ENCODE measurements around the gene TP53TG3C.
"Not testable (repeated sequence)": the region's sequence is repeated elsewhere in the genome, so short reads cannot be mapped to it uniquely, and the experiment has no call there.

The TP53TG3C gene

DNA sequence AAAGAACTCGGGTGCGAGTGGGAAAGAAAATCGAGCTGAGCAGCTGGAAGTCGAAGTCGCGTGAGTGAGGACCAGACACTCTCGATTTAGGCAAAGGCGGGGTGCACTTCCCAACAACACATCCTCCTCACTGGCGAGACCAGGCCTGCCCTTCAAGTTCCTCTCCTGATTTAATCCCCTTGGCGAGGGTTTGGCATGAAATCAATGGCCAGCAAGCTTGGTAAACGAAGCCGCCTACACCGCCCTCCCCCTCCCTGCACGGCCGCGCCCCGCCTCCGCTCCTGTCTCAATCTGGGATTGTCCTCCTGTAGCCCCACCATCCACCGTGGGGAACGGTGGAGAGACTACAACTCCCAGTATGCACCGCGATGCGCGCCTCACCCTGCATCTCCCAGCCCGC is at the start of gene TP53TG3C:
Gene TP53TG3C, plus strand, starts transcription at position 301 of the 400 bp plus-strand sequence. Its CDS starts 68 bp downstream, at position 369.
- not testable (repeated sequence) for DNase-seq

All from retina (tissue), 1 donor.